SK-N-SH (cell line): ENCODE measurements around the gene GABARAPL2. TPM values are rescaled to one million over a fixed set of nuclear protein-coding genes. Genes with fewer than 3 reads are reported as not detected.

Source experiments
- CTCF ChIA-PET: fragments of 300-600, 350-600 bp; formaldehyde crosslinking; extraction: SDS; loops from one replicate; lab custom pipeline; 2021; lab: Yijun Ruan, JAX
- POLR2A ChIA-PET: fragments of 350-600 bp; sonication (Branson Sonifier 250); formaldehyde crosslinking; extraction: SDS; loops from one replicate; lab custom pipeline; 2020; ENCODE audit warnings: antibody characterized with exemption, inconsistent platforms; lab: Yijun Ruan, JAX
- DNase-seq: peaks from one replicate; pipeline ENCODE4 v3.0.0; 2012
- H2AFZ ChIP-seq: fragments of 200-600 bp; sonication (generic); 2 replicates; pipeline ENCODE4 v1.8.1; 2016; ENCODE audit warnings: antibody characterized with exemption, mild to moderate bottlenecking, low read depth
- H3F3A ChIP-seq: fragments of 200-600 bp; sonication (generic); replicated peaks from 2 replicates; pipeline ENCODE3; 2016; ENCODE audit warnings: antibody characterized with exemption, mild to moderate bottlenecking; ENCODE audit not compliant: insufficient read depth
- H3K27ac ChIP-seq, 2 experiments: fragments of 200-500 bp in 1 of 2; fragments of 200-600 bp in 1 of 2; sonication (Bioruptor generic) in 1 of 2; sonication (generic), shearing (Covaris generic) in 1 of 2; 2 replicates each; pipeline versions ENCODE4 v1.5.1 to v1.6.1; 2014 to 2016; ENCODE audit warnings: low read depth in 2 of 2, inconsistent platforms in 1 of 2, low read length in 1 of 2, mild to moderate bottlenecking in 1 of 2, mixed read lengths in 1 of 2
- H3K27me3 ChIP-seq: fragments of 200-600 bp; sonication (generic), shearing (Covaris generic); 2 replicates; pipeline ENCODE4 v1.6.1; 2016; ENCODE audit warnings: mixed run types; ENCODE audit not compliant: insufficient read depth
- H3K36me3 ChIP-seq, 2 experiments: fragments of 200-500 bp in 1 of 2; fragments of 200-600 bp in 1 of 2; sonication (Bioruptor generic) in 1 of 2; sonication (generic) in 1 of 2; replicated peaks in 1 of 2; 2 replicates each; pipeline versions ENCODE3 to v1.5.1; 2014 to 2016; ENCODE audit warnings: low read length in 1 of 2, mild to moderate bottlenecking in 1 of 2; ENCODE audit not compliant: insufficient read depth in 2 of 2, control insufficient read depth in 1 of 2
- H3K4me1 ChIP-seq, 2 experiments: fragments of 200-500 bp in 1 of 2; fragments of 200-600 bp in 1 of 2; sonication (Bioruptor generic) in 1 of 2; sonication (generic), shearing (Covaris generic) in 1 of 2; 2 replicates each; pipeline versions ENCODE4 v1.5.1 to v1.6.1; 2014 to 2016; ENCODE audit warnings: low read depth in 1 of 2, low read length in 1 of 2, mixed run types in 1 of 2; ENCODE audit not compliant: insufficient read depth in 2 of 2, control insufficient read depth in 1 of 2
- H3K4me2 ChIP-seq: fragments of 200-600 bp; sonication (generic), shearing (Covaris generic); 2 replicates; pipeline ENCODE4 v1.6.1; 2017; ENCODE audit warnings: mixed run types
- H3K4me3 ChIP-seq, 2 experiments: fragments of 200-500 bp in 1 of 2; fragments of 200-600 bp in 1 of 2; sonication (Bioruptor generic) in 1 of 2; sonication (generic), shearing (Covaris generic) in 1 of 2; 2 replicates each; pipeline versions ENCODE4 v1.5.1 to v1.8.1; 2014 to 2016; ENCODE audit warnings: low read depth in 2 of 2, inconsistent platforms in 1 of 2, low read length in 1 of 2, mild to moderate bottlenecking in 1 of 2, mixed read lengths in 1 of 2, moderate library complexity in 1 of 2
- H3K79me2 ChIP-seq: fragments of 200-600 bp; sonication (generic); 2 replicates; pipeline ENCODE4 v1.8.1; 2017; ENCODE audit warnings: mild to moderate bottlenecking; ENCODE audit not compliant: insufficient read depth
- H3K9ac ChIP-seq: fragments of 200-600 bp; sonication (generic); 2 replicates; pipeline ENCODE4 v1.6.1; 2017; ENCODE audit warnings: mixed run types
- H3K9me2 ChIP-seq: fragments of 200-600 bp; sonication (generic); 2 replicates; pipeline ENCODE4 v1.6.1; 2017; ENCODE audit warnings: mixed run types
- H3K9me3 ChIP-seq: fragments of 200-600 bp; sonication (generic); 2 replicates; pipeline ENCODE4 v1.6.1; 2017; ENCODE audit warnings: mixed run types, mild to moderate bottlenecking, moderate library complexity
- H4K20me1 ChIP-seq: fragments of 200-600 bp; sonication (generic); 2 replicates; pipeline ENCODE4 v1.6.1; 2017; ENCODE audit warnings: mild to moderate bottlenecking, mixed run types; ENCODE audit not compliant: insufficient read depth
- CHD2 ChIP-seq: fragments of 150-350 bp; IDR thresholded peaks from 2 replicates; pipeline ENCODE4 v1.6.1; 2018; ENCODE audit warnings: low read length; ENCODE audit not compliant: partially characterized antibody
- FOSL2 ChIP-seq: IDR thresholded peaks from 2 replicates; pipeline ENCODE4 v1.4.0; 2012; ENCODE audit warnings: low read depth, mild to moderate bottlenecking, moderate library complexity, borderline replicate concordance
- FOXJ3 ChIP-seq: sonication (generic); formaldehyde crosslinking; IDR thresholded peaks from 2 replicates; pipeline ENCODE4 v1.5.1; 2020; ENCODE audit warnings: mild to moderate bottlenecking, missing genetic modification reagents
- GABPA ChIP-seq: IDR thresholded peaks from 2 replicates; pipeline ENCODE4 v1.4.0; 2012; ENCODE audit warnings: low read depth, mild to moderate bottlenecking
- IRF3 ChIP-seq: fragments of 150-350 bp; IDR thresholded peaks from 2 replicates; pipeline ENCODE4 v1.6.1; 2016; ENCODE audit warnings: mild to moderate bottlenecking, low read depth, low read length
- JUND ChIP-seq: IDR thresholded peaks from 2 replicates; pipeline ENCODE4 v1.4.0; 2012
- MEF2A ChIP-seq: IDR thresholded peaks from 2 replicates; pipeline ENCODE4 v1.4.0; 2012; ENCODE audit warnings: low read depth, borderline replicate concordance
- NRF1 ChIP-seq: IDR thresholded peaks from 2 replicates; pipeline ENCODE4 v1.6.1; 2012; ENCODE audit warnings: low read depth, mild to moderate bottlenecking, low read length
- POLR2AphosphoS5 ChIP-seq: IDR thresholded peaks from 2 replicates; pipeline ENCODE4 v1.6.1; 2012; ENCODE audit warnings: low read depth, low read length
- RAD21 ChIP-seq: IDR thresholded peaks from 2 replicates; pipeline ENCODE4 v1.6.1; 2012; ENCODE audit warnings: mild to moderate bottlenecking, low read length
- RFX5 ChIP-seq: IDR thresholded peaks from 2 replicates; pipeline ENCODE4 v1.6.1; 2012; ENCODE audit warnings: mild to moderate bottlenecking, improper control_type of control experiment, low read length
- SMC3 ChIP-seq: IDR thresholded peaks from 2 replicates; pipeline ENCODE4 v1.6.1; 2012; ENCODE audit warnings: low read depth, low read length, improper control_type of control experiment
- WGBS: methylation state at CpG from one replicate; pipeline ENCODE4 v1.1.6; 2017; ENCODE audit warnings: low lambda C conversion rate; 5-methylcytosine and 5-hydroxymethylcytosine counted together
- polyA plus RNA-seq, 3 experiments: library from polyadenylated mRNA; depleted of rRNA; stranded (reverse); fragments of >200 nt; gene quantifications; 2 replicates each; pipeline ENCODE4 v1.2.3, GENCODE V29; 2012
- TF ChIP-seq, protein P1 (sequence below): fragments of 200-600 bp; sonication (generic); IDR thresholded peaks from 2 replicates; pipeline ENCODE4 v1.6.1; 2017; ENCODE audit warnings: antibody characterized with exemption, mild to moderate bottlenecking, moderate library complexity
- TF ChIP-seq, protein P2 (sequence below): IDR thresholded peaks from 2 replicates; pipeline ENCODE4 v1.4.0; 2012; ENCODE audit warnings: low read depth
- TF ChIP-seq, protein P3 (sequence below): IDR thresholded peaks from 2 replicates; pipeline ENCODE4 v1.6.1; 2012; ENCODE audit warnings: mild to moderate bottlenecking, low read depth, low read length, moderate library complexity

The GABARAPL2 gene
- polyA plus RNA-seq, 1 of the 3 experiments (the other 2 are of a cell fraction): 135 TPM

- Histone ChIP-seq H3F3A (peaks cover 6% of the 10 kb centered on the region), H4K20me1 (no peaks in the 10 kb centered on the region), H3K9me2 (no peaks in the 10 kb centered on the region), H3K27me3 (no peaks in the 10 kb centered on the region), H2AFZ (no peak overlapping the region), H3K4me2 (no peak overlapping the region), H3K4me1 (no peaks in the 10 kb centered on the region; a peak in 1 of 4 replicates), H3K27ac (no peak overlapping the region), H3K4me3 (no peak overlapping the region), H3K9ac (no peak overlapping the region), H3K9me3 (no peaks in the 10 kb centered on the region), H3K36me3 (no peaks in the 10 kb centered on the region), H3K79me2 (peaks cover 8% of the 10 kb centered on the region; the same call in 1 of the 2 replicates)
- TF ChIP-seq SMC3 (peak; percentile 35; the same call in 1 of the 2 replicates), JUND (no peak), FOXJ3 (CRISPR knock-in tag) (no peak), NRF1 (no peak), MEF2A (no peak), GABPA (no peak), FOSL2 (no peak), RFX5 (no peak), CHD2 (no peak), POLR2AphosphoS5 (no peak), IRF3 (no peak), RAD21 (peak; percentile 51)
- TF ChIP-seq, protein P1, sequence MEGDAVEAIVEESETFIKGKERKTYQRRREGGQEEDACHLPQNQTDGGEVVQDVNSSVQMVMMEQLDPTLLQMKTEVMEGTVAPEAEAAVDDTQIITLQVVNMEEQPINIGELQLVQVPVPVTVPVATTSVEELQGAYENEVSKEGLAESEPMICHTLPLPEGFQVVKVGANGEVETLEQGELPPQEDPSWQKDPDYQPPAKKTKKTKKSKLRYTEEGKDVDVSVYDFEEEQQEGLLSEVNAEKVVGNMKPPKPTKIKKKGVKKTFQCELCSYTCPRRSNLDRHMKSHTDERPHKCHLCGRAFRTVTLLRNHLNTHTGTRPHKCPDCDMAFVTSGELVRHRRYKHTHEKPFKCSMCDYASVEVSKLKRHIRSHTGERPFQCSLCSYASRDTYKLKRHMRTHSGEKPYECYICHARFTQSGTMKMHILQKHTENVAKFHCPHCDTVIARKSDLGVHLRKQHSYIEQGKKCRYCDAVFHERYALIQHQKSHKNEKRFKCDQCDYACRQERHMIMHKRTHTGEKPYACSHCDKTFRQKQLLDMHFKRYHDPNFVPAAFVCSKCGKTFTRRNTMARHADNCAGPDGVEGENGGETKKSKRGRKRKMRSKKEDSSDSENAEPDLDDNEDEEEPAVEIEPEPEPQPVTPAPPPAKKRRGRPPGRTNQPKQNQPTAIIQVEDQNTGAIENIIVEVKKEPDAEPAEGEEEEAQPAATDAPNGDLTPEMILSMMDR: peak; percentile 45; the same call in 1 of the 2 replicates
- TF ChIP-seq, protein P2, sequence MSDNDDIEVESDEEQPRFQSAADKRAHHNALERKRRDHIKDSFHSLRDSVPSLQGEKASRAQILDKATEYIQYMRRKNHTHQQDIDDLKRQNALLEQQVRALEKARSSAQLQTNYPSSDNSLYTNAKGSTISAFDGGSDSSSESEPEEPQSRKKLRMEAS: no peak
- TF ChIP-seq, protein P3, sequence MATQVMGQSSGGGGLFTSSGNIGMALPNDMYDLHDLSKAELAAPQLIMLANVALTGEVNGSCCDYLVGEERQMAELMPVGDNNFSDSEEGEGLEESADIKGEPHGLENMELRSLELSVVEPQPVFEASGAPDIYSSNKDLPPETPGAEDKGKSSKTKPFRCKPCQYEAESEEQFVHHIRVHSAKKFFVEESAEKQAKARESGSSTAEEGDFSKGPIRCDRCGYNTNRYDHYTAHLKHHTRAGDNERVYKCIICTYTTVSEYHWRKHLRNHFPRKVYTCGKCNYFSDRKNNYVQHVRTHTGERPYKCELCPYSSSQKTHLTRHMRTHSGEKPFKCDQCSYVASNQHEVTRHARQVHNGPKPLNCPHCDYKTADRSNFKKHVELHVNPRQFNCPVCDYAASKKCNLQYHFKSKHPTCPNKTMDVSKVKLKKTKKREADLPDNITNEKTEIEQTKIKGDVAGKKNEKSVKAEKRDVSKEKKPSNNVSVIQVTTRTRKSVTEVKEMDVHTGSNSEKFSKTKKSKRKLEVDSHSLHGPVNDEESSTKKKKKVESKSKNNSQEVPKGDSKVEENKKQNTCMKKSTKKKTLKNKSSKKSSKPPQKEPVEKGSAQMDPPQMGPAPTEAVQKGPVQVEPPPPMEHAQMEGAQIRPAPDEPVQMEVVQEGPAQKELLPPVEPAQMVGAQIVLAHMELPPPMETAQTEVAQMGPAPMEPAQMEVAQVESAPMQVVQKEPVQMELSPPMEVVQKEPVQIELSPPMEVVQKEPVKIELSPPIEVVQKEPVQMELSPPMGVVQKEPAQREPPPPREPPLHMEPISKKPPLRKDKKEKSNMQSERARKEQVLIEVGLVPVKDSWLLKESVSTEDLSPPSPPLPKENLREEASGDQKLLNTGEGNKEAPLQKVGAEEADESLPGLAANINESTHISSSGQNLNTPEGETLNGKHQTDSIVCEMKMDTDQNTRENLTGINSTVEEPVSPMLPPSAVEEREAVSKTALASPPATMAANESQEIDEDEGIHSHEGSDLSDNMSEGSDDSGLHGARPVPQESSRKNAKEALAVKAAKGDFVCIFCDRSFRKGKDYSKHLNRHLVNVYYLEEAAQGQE: no peak
- DNase-seq: no peak
- ChIA-PET POLR2A (no interaction called here), CTCF (interaction anchor here (0.7 to 3.4 kb wide), 10 partner anchors 9 to 85 kb away, joined by 3 to 17 read pairs (median 4); partner anchors contain the start of genes CHST5 and GABARAPL2)
- 96% methylated on average over 5 of the region's 7 CpGs for WGBS
These were observed 15.9 kb upstream of the GABARAPL2 start for GRCh38 chr16:75550211-75550662.
